ENCODE results near the gene GNPTAB. TPM values are rescaled to one million over a fixed set of nuclear protein-coding genes. Genes with fewer than 3 reads are reported as not detected.

The GNPTAB gene
- total RNA-seq, 3 donors from 2014 or later (not counting 1 experiment from before 2014, with no cell fraction given): 260 to 285 (median 262) TPM

DNA sequence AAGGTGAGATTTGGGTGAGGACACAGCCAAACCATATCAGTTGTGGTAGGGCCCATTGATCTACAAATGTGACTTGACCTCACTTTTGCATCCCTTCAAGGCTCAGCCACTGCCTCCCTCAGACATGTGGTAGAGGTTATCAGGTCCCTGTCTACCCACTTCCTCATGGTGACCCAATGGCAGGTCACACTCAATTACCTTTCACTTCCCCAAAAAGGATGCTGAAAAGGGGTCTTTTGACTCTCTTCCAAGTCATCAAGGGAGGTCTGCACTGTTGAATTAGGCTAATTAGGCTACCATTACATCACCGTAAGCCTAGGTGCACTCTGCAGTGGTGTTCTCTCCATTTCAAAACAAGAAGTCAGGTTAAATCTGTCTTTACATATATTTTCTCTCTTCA lies 24.0 kb upstream of the GNPTAB start:
- H3K27ac ChIP-seq (ENCODE audit: low read length): no peak overlapping the region
- 100% methylated on average over 1 of the region's 1 CpG for WGBS (ENCODE audit: insufficient coverage)

DNA sequence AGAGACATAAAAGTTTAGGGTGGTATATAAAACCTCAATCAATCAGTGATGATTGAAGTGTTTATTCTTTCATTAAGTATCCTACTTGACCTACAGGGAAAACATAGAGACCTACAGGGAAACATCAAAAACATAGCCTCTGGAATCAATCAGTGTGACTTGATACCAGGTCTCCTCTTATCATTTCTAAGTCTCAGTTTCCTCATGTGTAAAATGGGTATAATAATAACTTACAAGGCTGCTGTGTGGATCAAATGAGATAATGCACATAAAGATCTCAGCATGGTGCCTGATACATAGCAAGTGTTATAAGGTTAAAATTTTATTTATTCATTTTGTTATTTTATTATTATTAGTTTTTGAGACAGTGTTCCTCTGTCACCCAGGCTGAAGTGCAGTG lies 22.2 kb upstream of the GNPTAB start:
- intact Hi-C loops (cut with micrococcal nuclease): no loop called here
- H3K36me3 ChIP-seq (ENCODE audit: control insufficient read depth, insufficient read depth, low read length): no peaks in the 10 kb centered on the region
- no peak overlapping the region for H3K27ac Mint-ChIP-seq
- H3K4me3 ChIP-seq (ENCODE audit: low read length): no peak overlapping the region
- DNase-seq: no peak
- no peaks in the 10 kb centered on the region for H3K4me1 ChIP-seq (ENCODE audit: control insufficient read depth, insufficient read depth, low read length)
- peaks cover 6 to 11% of the 10 kb centered on the region in 2 donors for H3K4me1 Mint-ChIP-seq
- TF ChIP-seq CTCF (IDR thresholded peaks at IDR 0.05): no peak
- no peaks in the 10 kb centered on the region for H3K36me3 Mint-ChIP-seq
- no peak for ATAC-seq
- no peaks in the 10 kb centered on the region for H3K9me3 ChIP-seq (ENCODE audit: control insufficient read depth, insufficient read depth, low read length)
- no peak overlapping the region for H3K27ac ChIP-seq (ENCODE audit: low read length)
- H3K4me3 Mint-ChIP-seq: no peak overlapping the region
- H3K9me3 Mint-ChIP-seq: no peaks in the 10 kb centered on the region
- H3K27me3 ChIP-seq (ENCODE audit: control insufficient read depth, insufficient read depth, low read length): no peaks in the 10 kb centered on the region
- H3K27me3 Mint-ChIP-seq (ENCODE audit: low read depth in 2 of 2): no peaks in the 10 kb centered on the region

More for the DNA sequence above, 24.0 kb upstream of the GNPTAB start:
- H3K4me3 Mint-ChIP-seq: no peak overlapping the region
- H3K9me3 Mint-ChIP-seq: no peaks in the 10 kb centered on the region
- TF ChIP-seq CTCF (IDR thresholded peaks at IDR 0.05): no peak
- Histone ChIP-seq H3K27me3 (ENCODE audit: control insufficient read depth, insufficient read depth, low read length) (no peaks in the 10 kb centered on the region), H3K9me3 (ENCODE audit: control insufficient read depth, insufficient read depth, low read length) (no peaks in the 10 kb centered on the region), H3K4me1 (ENCODE audit: control insufficient read depth, insufficient read depth, low read length) (no peaks in the 10 kb centered on the region), H3K4me3 (ENCODE audit: low read length) (no peak overlapping the region), H3K36me3 (ENCODE audit: control insufficient read depth, insufficient read depth, low read length) (no peaks in the 10 kb centered on the region)
- no peaks in the 10 kb centered on the region for H3K36me3 Mint-ChIP-seq
- ATAC-seq (peak in 1 of 3 donors; percentile 52), DNase-seq (no peak)
- H3K27me3 Mint-ChIP-seq (ENCODE audit: low read depth in 2 of 2): no peaks in the 10 kb centered on the region
- H3K4me1 Mint-ChIP-seq: peaks cover 6 to 11% of the 10 kb centered on the region in 2 donors
- intact Hi-C loops (cut with micrococcal nuclease): no loop called here
- H3K27ac Mint-ChIP-seq: no peak overlapping the region

GRCh38 chr12:101850199-101850598 lies 19.4 kb upstream of the GNPTAB start:
- H3K4me3 Mint-ChIP-seq: no peak overlapping the region
- no CpG with 5 or more reads among the region's 1 CpG for WGBS (ENCODE audit: insufficient coverage)
- no peaks in the 10 kb centered on the region for H3K9me3 Mint-ChIP-seq
- Histone ChIP-seq H3K4me3 (ENCODE audit: low read length) (no peak overlapping the region), H3K36me3 (ENCODE audit: control insufficient read depth, insufficient read depth, low read length) (no peaks in the 10 kb centered on the region), H3K27ac (ENCODE audit: low read length) (no peak overlapping the region), H3K27me3 (ENCODE audit: control insufficient read depth, insufficient read depth, low read length) (no peaks in the 10 kb centered on the region), H3K9me3 (ENCODE audit: control insufficient read depth, insufficient read depth, low read length) (no peaks in the 10 kb centered on the region), H3K4me1 (ENCODE audit: control insufficient read depth, insufficient read depth, low read length) (no peaks in the 10 kb centered on the region)
- H3K27ac Mint-ChIP-seq: no peak overlapping the region
- DNase-seq (no peak), ATAC-seq (no peak)
- H3K36me3 Mint-ChIP-seq: no peaks in the 10 kb centered on the region
- peaks cover 0 to 6% of the 10 kb centered on the region in 2 donors for H3K4me1 Mint-ChIP-seq
- TF ChIP-seq CTCF (IDR thresholded peaks at IDR 0.05): no peak
- intact Hi-C loops (cut with micrococcal nuclease): no loop called here
- no peaks in the 10 kb centered on the region for H3K27me3 Mint-ChIP-seq (ENCODE audit: low read depth in 2 of 2)

GRCh38 chr12:101847325-101847724 lies 16.6 kb upstream of the GNPTAB start:
- H3K4me3 Mint-ChIP-seq: no peak overlapping the region
- H3K27me3 ChIP-seq (ENCODE audit: control insufficient read depth, insufficient read depth, low read length): no peaks in the 10 kb centered on the region
- DNase-seq (no peak), ATAC-seq (no peak)
- H3K36me3 ChIP-seq (ENCODE audit: control insufficient read depth, insufficient read depth, low read length): no peaks in the 10 kb centered on the region
- H3K4me1 Mint-ChIP-seq: no peaks in the 10 kb centered on the region
- no peak overlapping the region for H3K4me3 ChIP-seq (ENCODE audit: low read length)
- H3K27me3 Mint-ChIP-seq (ENCODE audit: low read depth in 2 of 2): no peaks in the 10 kb centered on the region
- intact Hi-C loops (cut with micrococcal nuclease): no loop called here
- H3K9me3 Mint-ChIP-seq: no peaks in the 10 kb centered on the region
- H3K9me3 ChIP-seq (ENCODE audit: control insufficient read depth, insufficient read depth, low read length): no peaks in the 10 kb centered on the region
- H3K4me1 ChIP-seq (ENCODE audit: control insufficient read depth, insufficient read depth, low read length): no peaks in the 10 kb centered on the region
- H3K27ac Mint-ChIP-seq: no peak overlapping the region
- H3K36me3 Mint-ChIP-seq: no peaks in the 10 kb centered on the region
- 84% methylated on average over 5 of the region's 5 CpGs for WGBS (ENCODE audit: insufficient coverage)
- no peak overlapping the region for H3K27ac ChIP-seq (ENCODE audit: low read length)
- no peak for TF ChIP-seq CTCF (IDR thresholded peaks at IDR 0.05)
